WTC11 (cell line): ENCODE measurements around the gene EPHA6. TPM values are rescaled to one million over a fixed set of nuclear protein-coding genes. Genes with fewer than 3 reads are reported as not detected.

ENCODE experiments used
- ATAC-seq: fragments of 200-7000 bp; cut with Tn5 transposase; 2 replicates; pipeline ENCODE4 v1.10.0; 2021; ENCODE audit warnings: mild to moderate bottlenecking, moderate library complexity
- CTCF ChIA-PET: fragments of 300-600 bp; sonication (Branson Sonifier 250); formaldehyde crosslinking; loops from one replicate; lab custom pipeline; 2021; ENCODE audit warnings: antibody characterized with exemption; lab: Charles Lee
- POLR2A ChIA-PET: fragments of 350-600 bp; sonication (Branson Sonifier 250); formaldehyde crosslinking; loops from one replicate; lab custom pipeline; 2021; ENCODE audit warnings: antibody characterized with exemption; lab: Charles Lee
- DNase-seq: peaks from one replicate; pipeline ENCODE4 v3.0.0; 2021; ENCODE audit warnings: low spot score
- H3K27ac Mint-ChIP-seq: 2 replicates; pipeline ENCODE4 v1.8.0; 2021; ENCODE audit warnings: mixed read lengths
- H3K27me3 Mint-ChIP-seq: 2 replicates; pipeline ENCODE4 v1.8.0; 2021; ENCODE audit warnings: low read depth, mild to moderate bottlenecking, moderate library complexity, mixed read lengths
- H3K36me3 Mint-ChIP-seq: 2 replicates; pipeline ENCODE4 v1.8.0; 2021; ENCODE audit warnings: mixed read lengths
- H3K4me1 Mint-ChIP-seq: 2 replicates; pipeline ENCODE4 v1.8.0; 2022; ENCODE audit warnings: mixed read lengths
- H3K4me3 Mint-ChIP-seq: 2 replicates; pipeline ENCODE4 v1.8.0; 2021; ENCODE audit warnings: mild to moderate bottlenecking, moderate library complexity, mixed read lengths
- H3K9me3 Mint-ChIP-seq: 2 replicates; pipeline ENCODE4 v1.8.0; 2021; ENCODE audit warnings: mixed read lengths
- CREB1 ChIP-seq: sonication (generic); formaldehyde crosslinking; IDR thresholded peaks from 2 replicates; pipeline ENCODE4 v1.8.0; 2023; ENCODE audit warnings: mild to moderate bottlenecking, missing genetic modification reagents
- CREM ChIP-seq: sonication (generic); formaldehyde crosslinking; IDR thresholded peaks from 2 replicates; pipeline ENCODE4 v1.8.1; 2022; ENCODE audit warnings: mild to moderate bottlenecking, missing genetic modification reagents, moderate library complexity
- E2F4 ChIP-seq: sonication (generic); formaldehyde crosslinking; IDR thresholded peaks from 2 replicates; pipeline ENCODE4 v1.8.1; 2022; ENCODE audit warnings: low read depth, mild to moderate bottlenecking, moderate library complexity, missing genetic modification reagents, borderline replicate concordance
- E2F5 ChIP-seq: sonication (generic); formaldehyde crosslinking; IDR thresholded peaks from 2 replicates; pipeline ENCODE4 v1.8.1; 2022; ENCODE audit warnings: mild to moderate bottlenecking, moderate library complexity, missing genetic modification reagents
- ERG ChIP-seq: fragments of 250-450 bp; sonication (Bioruptor Pico); IDR thresholded peaks from 2 replicates; pipeline ENCODE4 v1.8.0; 2021; ENCODE audit warnings: mild to moderate bottlenecking
- GABPB1 ChIP-seq: sonication (generic); formaldehyde crosslinking; IDR thresholded peaks from 2 replicates; pipeline ENCODE4 v1.8.1; 2023; ENCODE audit warnings: mild to moderate bottlenecking, missing genetic modification reagents
- NFATC4 ChIP-seq: fragments of 250-450 bp; sonication (Bioruptor Pico); IDR thresholded peaks from 2 replicates; pipeline ENCODE4 v1.9.0; 2021; ENCODE audit warnings: mild to moderate bottlenecking
- OVOL2 ChIP-seq: fragments of 250-450 bp; sonication (Bioruptor Pico); IDR thresholded peaks from 2 replicates; pipeline ENCODE4 v1.9.0; 2021; ENCODE audit warnings: mild to moderate bottlenecking, borderline replicate concordance
- PRDM15 ChIP-seq: sonication (generic); formaldehyde crosslinking; IDR thresholded peaks from 2 replicates; pipeline ENCODE4 v1.8.0; 2022; ENCODE audit warnings: missing genetic modification reagents
- SMAD4 ChIP-seq: sonication (generic); formaldehyde crosslinking; IDR thresholded peaks from 2 replicates; pipeline ENCODE4 v1.8.0; 2022; ENCODE audit warnings: mild to moderate bottlenecking, missing genetic modification reagents
- SOX15 ChIP-seq: fragments of 250-450 bp; sonication (Bioruptor Pico); IDR thresholded peaks from 2 replicates; pipeline ENCODE4 v1.9.0; 2021; ENCODE audit warnings: mild to moderate bottlenecking
- SP1 ChIP-seq: sonication (generic); formaldehyde crosslinking; conservative IDR thresholded peaks from 2 replicates; pipeline ENCODE4 v1.8.1; 2022; ENCODE audit warnings: missing genetic modification reagents
- TEAD1 ChIP-seq: sonication (generic); formaldehyde crosslinking; IDR thresholded peaks from 2 replicates; pipeline ENCODE4 v1.8.0; 2022; ENCODE audit warnings: mild to moderate bottlenecking, missing genetic modification reagents
- USF1 ChIP-seq: sonication (generic); formaldehyde crosslinking; IDR thresholded peaks from 2 replicates; pipeline ENCODE4 v1.8.0; 2022; ENCODE audit warnings: mild to moderate bottlenecking, missing genetic modification reagents
- ZBTB43 ChIP-seq: sonication (generic); formaldehyde crosslinking; IDR thresholded peaks from 2 replicates; pipeline ENCODE4 v1.8.1; 2023; ENCODE audit warnings: mild to moderate bottlenecking, missing genetic modification reagents
- ZMAT4 ChIP-seq: fragments of 250-450 bp; sonication (Bioruptor Pico); IDR thresholded peaks from 2 replicates; pipeline ENCODE4 v1.9.0; 2021; ENCODE audit warnings: mild to moderate bottlenecking
- ZNF138 ChIP-seq: sonication (generic); formaldehyde crosslinking; conservative IDR thresholded peaks from 2 replicates; pipeline ENCODE4 v1.8.1; 2022; ENCODE audit warnings: mild to moderate bottlenecking, moderate library complexity, missing genetic modification reagents
- ZNF232 ChIP-seq: sonication (generic); formaldehyde crosslinking; IDR thresholded peaks from 2 replicates; pipeline ENCODE4 v1.8.0; 2022; ENCODE audit warnings: mild to moderate bottlenecking, missing genetic modification reagents
- ZNF317 ChIP-seq: sonication (generic); formaldehyde crosslinking; IDR thresholded peaks from 2 replicates; pipeline ENCODE4 v1.8.1; 2023; ENCODE audit warnings: low read depth, mild to moderate bottlenecking, moderate library complexity, missing genetic modification reagents, borderline replicate concordance
- total RNA-seq: library from RNA; stranded (reverse); gene quantifications from 3 replicates; pipeline ENCODE4 v1.2.3, GENCODE V29; 2021
- TF ChIP-seq, protein P1 (sequence below): fragments of 200-600 bp; IDR thresholded peaks from 2 replicates; pipeline ENCODE4 v1.8.0; 2022; ENCODE audit warnings: antibody characterized with exemption

Gene EPHA6
- total RNA-seq, 1 experiment from 2014 or later, result 2.1 TPM

DNA sequence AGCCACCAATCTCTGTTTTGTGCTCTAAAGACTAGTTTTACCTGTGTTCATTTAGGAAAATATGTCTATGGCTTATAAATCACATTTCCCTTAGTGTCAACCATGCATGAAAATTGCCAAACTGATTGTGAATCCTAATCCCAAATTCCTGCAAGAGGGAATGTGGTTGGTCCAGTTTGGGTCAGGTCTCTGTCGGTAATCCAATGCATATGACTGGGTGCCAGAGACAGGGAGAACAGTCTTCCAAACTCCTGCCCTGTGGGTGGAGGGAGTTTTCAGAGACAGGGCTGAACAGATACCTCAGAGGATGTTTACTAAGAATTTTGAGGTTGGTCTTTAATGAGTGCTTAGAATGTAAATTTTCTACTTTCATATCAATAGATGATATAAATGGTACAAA, 649.6 kb downstream of the EPHA6 start:
- peak; percentile 20 for DNase-seq
- CTCF ChIA-PET, result no interaction called here
- TF ChIP-seq E2F5 (CRISPR knock-in tag) (no peak), E2F4 (CRISPR knock-in tag) (no peak), OVOL2 (CRISPR knock-in tag) (no peak), SP1 (no peak), TEAD1 (no peak), ZNF317 (CRISPR knock-in tag) (no peak), SMAD4 (no peak), CREB1 (CRISPR knock-in tag) (no peak), PRDM15 (no peak), SOX15 (no peak), USF1 (CRISPR knock-in tag) (no peak), ZNF138 (CRISPR knock-in tag) (no peak), ERG (CRISPR knock-in tag) (no peak), CREM (CRISPR knock-in tag) (no peak), GABPB1 (no peak), NFATC4 (CRISPR knock-in tag) (no peak), ZMAT4 (CRISPR knock-in tag) (no peak), ZNF232 (CRISPR knock-in tag) (no peak), ZBTB43 (CRISPR knock-in tag) (no peak)
- TF ChIP-seq, protein P1, sequence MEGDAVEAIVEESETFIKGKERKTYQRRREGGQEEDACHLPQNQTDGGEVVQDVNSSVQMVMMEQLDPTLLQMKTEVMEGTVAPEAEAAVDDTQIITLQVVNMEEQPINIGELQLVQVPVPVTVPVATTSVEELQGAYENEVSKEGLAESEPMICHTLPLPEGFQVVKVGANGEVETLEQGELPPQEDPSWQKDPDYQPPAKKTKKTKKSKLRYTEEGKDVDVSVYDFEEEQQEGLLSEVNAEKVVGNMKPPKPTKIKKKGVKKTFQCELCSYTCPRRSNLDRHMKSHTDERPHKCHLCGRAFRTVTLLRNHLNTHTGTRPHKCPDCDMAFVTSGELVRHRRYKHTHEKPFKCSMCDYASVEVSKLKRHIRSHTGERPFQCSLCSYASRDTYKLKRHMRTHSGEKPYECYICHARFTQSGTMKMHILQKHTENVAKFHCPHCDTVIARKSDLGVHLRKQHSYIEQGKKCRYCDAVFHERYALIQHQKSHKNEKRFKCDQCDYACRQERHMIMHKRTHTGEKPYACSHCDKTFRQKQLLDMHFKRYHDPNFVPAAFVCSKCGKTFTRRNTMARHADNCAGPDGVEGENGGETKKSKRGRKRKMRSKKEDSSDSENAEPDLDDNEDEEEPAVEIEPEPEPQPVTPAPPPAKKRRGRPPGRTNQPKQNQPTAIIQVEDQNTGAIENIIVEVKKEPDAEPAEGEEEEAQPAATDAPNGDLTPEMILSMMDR, result no peak
- no peaks in the 10 kb centered on the region for H3K27me3 Mint-ChIP-seq
- H3K36me3 Mint-ChIP-seq, result no peaks in the 10 kb centered on the region
- ATAC-seq, result peak; percentile 97
- H3K4me1 Mint-ChIP-seq, result peaks cover 19% of the 10 kb centered on the region
- no peaks in the 10 kb centered on the region for H3K9me3 Mint-ChIP-seq
- no peak overlapping the region for H3K4me3 Mint-ChIP-seq
- POLR2A ChIA-PET, result no interaction called here
- H3K27ac Mint-ChIP-seq, result peak overlapping the region; percentile 30; the same call in 1 of the 2 replicates
